Mesenchymal stem cell (in vitro differentiated cells and primary cell): ENCODE measurements around the gene TMEM44.
A peak's percentile ranks its signal among the peaks of the same experiment; 100 is the strongest.

Source experiments
- DNase-seq: peaks from one replicate; pipeline ENCODE4 v3.0.0-alpha.2; 2013
- H2AFZ ChIP-seq: one replicate; pipeline ENCODE4 v1.6.1; 2013; ENCODE audit warnings: low read depth, mild to moderate bottlenecking, control low read depth, inconsistent platforms, low read length, moderate library complexity
- H2AK5ac ChIP-seq: 2 replicates; pipeline ENCODE4 v1.6.1; 2013; ENCODE audit warnings: low read length, moderate library complexity, mild to moderate bottlenecking, inconsistent platforms; ENCODE audit not compliant: severe bottlenecking
- H2BK120ac ChIP-seq: one replicate; pipeline ENCODE4 v1.6.1; 2013; ENCODE audit warnings: low read depth, mild to moderate bottlenecking, inconsistent platforms, low read length, moderate library complexity
- H2BK12ac ChIP-seq, 2 experiments: one replicate each; pipeline ENCODE4 v1.6.1; 2013; ENCODE audit warnings: inconsistent platforms in 2 of 2, low read length in 2 of 2, mild to moderate bottlenecking in 2 of 2, moderate library complexity in 2 of 2, control low read depth in 1 of 2
- H2BK15ac ChIP-seq: one replicate; pipeline ENCODE4 v1.6.1; 2013; ENCODE audit warnings: mild to moderate bottlenecking, low read depth, inconsistent platforms; ENCODE audit not compliant: poor library complexity, severe bottlenecking
- H2BK5ac ChIP-seq: 2 replicates; pipeline ENCODE4 v1.6.1; 2013; ENCODE audit warnings: low read depth, mild to moderate bottlenecking, low read length, control low read depth, inconsistent platforms; ENCODE audit not compliant: poor library complexity, severe bottlenecking
- H3K14ac ChIP-seq, 2 experiments: one replicate each; pipeline ENCODE4 v1.6.1; 2013; ENCODE audit warnings: inconsistent platforms in 2 of 2, low read length in 2 of 2, control low read depth in 1 of 2, mild to moderate bottlenecking in 1 of 2, moderate library complexity in 1 of 2
- H3K18ac ChIP-seq, 2 experiments: one replicate each; pipeline ENCODE4 v1.6.1; 2013; ENCODE audit warnings: inconsistent platforms in 2 of 2, low read length in 2 of 2, control low read depth in 1 of 2, low read depth in 1 of 2, mild to moderate bottlenecking in 1 of 2
- H3K23ac ChIP-seq, 2 experiments: one replicate each; pipeline ENCODE4 v1.6.1; 2013; ENCODE audit warnings: inconsistent platforms in 2 of 2, low read length in 2 of 2, mild to moderate bottlenecking in 2 of 2, moderate library complexity in 2 of 2, control low read depth in 1 of 2
- H3K27ac ChIP-seq: 2 replicates; pipeline ENCODE4 v1.5.1; 2013; ENCODE audit warnings: mild to moderate bottlenecking, moderate library complexity, low read length, control low read depth, inconsistent platforms; ENCODE audit not compliant: poor library complexity, severe bottlenecking
- H3K27me3 ChIP-seq, 2 experiments: 2 replicates each; pipeline versions ENCODE4 v1.6.1 to v1.7.0; 2013; ENCODE audit warnings: low read length in 2 of 2, mild to moderate bottlenecking in 2 of 2, moderate library complexity in 2 of 2, control low read depth in 1 of 2, inconsistent platforms in 1 of 2; ENCODE audit not compliant: control insufficient read depth in 1 of 2, insufficient read depth in 1 of 2
- H3K36me3 ChIP-seq, 2 experiments: 2 replicates each; pipeline versions ENCODE4 v1.6.1 to v1.7.0; 2013; ENCODE audit warnings: low read length in 2 of 2, control low read depth in 1 of 2, inconsistent platforms in 1 of 2, low read depth in 1 of 2, mild to moderate bottlenecking in 1 of 2; ENCODE audit not compliant: insufficient read depth in 2 of 2, control insufficient read depth in 1 of 2
- H3K4ac ChIP-seq, 2 experiments: one replicate each; pipeline ENCODE4 v1.6.1; 2013; ENCODE audit warnings: inconsistent platforms in 2 of 2, low read length in 2 of 2, mild to moderate bottlenecking in 2 of 2, moderate library complexity in 2 of 2, control low read depth in 1 of 2, low read depth in 1 of 2
- H3K4me1 ChIP-seq: 2 replicates; pipeline ENCODE4 v1.6.1; 2013; ENCODE audit warnings: low read depth, low read length, control low read depth; ENCODE audit not compliant: control insufficient read depth, insufficient read depth
- H3K4me2 ChIP-seq: 2 replicates; pipeline ENCODE4 v1.6.1; 2013; ENCODE audit warnings: low read length, mild to moderate bottlenecking, inconsistent platforms; ENCODE audit not compliant: poor library complexity, severe bottlenecking
- H3K4me3 ChIP-seq, 2 experiments: 2 replicates each; pipeline versions ENCODE4 v1.5.1 to v1.7.0; 2013; ENCODE audit warnings: low read length in 2 of 2, mild to moderate bottlenecking in 2 of 2, control low read depth in 1 of 2, low read depth in 1 of 2; ENCODE audit not compliant: insufficient read depth in 1 of 2
- H3K79me1 ChIP-seq: replicated peaks from 2 replicates; pipeline ENCODE4 v1.6.1; 2013; ENCODE audit warnings: mild to moderate bottlenecking, control low read depth, low read length, inconsistent platforms; ENCODE audit not compliant: poor library complexity, severe bottlenecking
- H3K9ac ChIP-seq: 2 replicates; pipeline ENCODE4 v1.7.0; 2013; ENCODE audit warnings: mild to moderate bottlenecking, low read length, moderate library complexity
- H3K9me3 ChIP-seq: 2 replicates; pipeline ENCODE4 v1.7.0; 2013; ENCODE audit warnings: mild to moderate bottlenecking, low read length; ENCODE audit not compliant: control insufficient read depth
- H4K8ac ChIP-seq: one replicate; pipeline ENCODE4 v1.6.1; 2013; ENCODE audit warnings: inconsistent platforms, mild to moderate bottlenecking, low read length, moderate library complexity
- H4K91ac ChIP-seq: one replicate; pipeline ENCODE4 v1.6.1; 2013; ENCODE audit warnings: mild to moderate bottlenecking, low read length, inconsistent platforms
- WGBS: methylation state at CpG from one replicate; pipeline ENCODE4 v1.1.7; 2013; ENCODE audit warnings: mixed read lengths; 5-methylcytosine and 5-hydroxymethylcytosine counted together

Gene TMEM44

DNA sequence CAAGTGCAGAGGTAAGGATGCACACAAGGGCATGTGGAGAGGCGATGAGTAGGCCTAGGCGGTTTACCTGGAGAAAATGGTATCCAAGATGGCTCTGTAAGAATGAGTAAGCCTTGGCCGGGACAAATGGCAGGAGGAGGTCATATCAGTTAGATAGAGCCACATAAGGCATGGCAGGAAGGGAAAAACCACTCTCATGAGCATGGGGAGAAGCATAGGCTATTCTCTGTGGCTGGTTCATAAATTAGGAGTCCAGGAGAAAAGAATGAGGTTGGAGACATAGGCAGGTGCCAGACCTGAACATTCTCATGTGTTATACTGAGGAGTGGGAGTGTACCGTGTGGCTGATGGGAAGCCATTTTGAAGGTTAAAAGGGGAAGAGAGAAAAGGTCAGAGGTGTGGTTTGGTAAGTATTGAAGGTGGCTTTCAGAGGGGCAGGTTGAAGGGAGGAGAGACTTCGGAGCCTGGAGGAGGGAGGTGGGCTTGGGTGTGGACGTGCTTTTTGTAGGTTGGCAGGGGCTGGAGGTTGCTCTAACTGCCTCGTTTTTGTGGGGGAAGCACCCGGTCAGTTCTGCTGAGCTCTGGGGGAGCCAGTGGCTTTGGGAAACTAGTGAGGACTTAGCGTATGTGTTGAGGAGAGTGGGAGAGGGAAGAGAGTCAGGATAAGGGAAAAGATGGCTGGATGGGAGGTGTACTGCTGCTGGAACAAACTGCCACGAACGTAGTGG is 47.8 kb upstream of the TMEM44 start:
- WGBS = 80% methylated on average over 11 of the region's 11 CpGs
- DNase-seq = no peak
- H4K91ac ChIP-seq = no peak overlapping the region
- no peaks in the 10 kb centered on the region for H3K9me3 ChIP-seq
- H3K4me3 ChIP-seq = no peak overlapping the region
- H3K27ac ChIP-seq = no peak overlapping the region
- H3K36me3 ChIP-seq = no peaks in the 10 kb centered on the region
- H2AK5ac ChIP-seq = no peak overlapping the region
- no peak overlapping the region for H3K4me2 ChIP-seq
- H3K18ac ChIP-seq = no peak overlapping the region
- H3K4ac ChIP-seq = no peak overlapping the region
- no peak overlapping the region for H2AFZ ChIP-seq
- H2BK120ac ChIP-seq = no peak overlapping the region
- no peak overlapping the region for H2BK5ac ChIP-seq
- peaks cover 11% of the 10 kb centered on the region for H3K4me1 ChIP-seq
- H2BK12ac ChIP-seq = no peak overlapping the region
- H3K79me1 ChIP-seq = no peaks in the 10 kb centered on the region
- no peak overlapping the region for H3K9ac ChIP-seq
- peaks cover 8 to 43% of the 10 kb centered on the region in 2 experiments for H3K27me3 ChIP-seq
- no peak overlapping the region for H2BK15ac ChIP-seq
- H3K23ac ChIP-seq = no peak overlapping the region
- no peak overlapping the region for H3K14ac ChIP-seq
- H4K8ac ChIP-seq = no peak overlapping the region

DNA sequence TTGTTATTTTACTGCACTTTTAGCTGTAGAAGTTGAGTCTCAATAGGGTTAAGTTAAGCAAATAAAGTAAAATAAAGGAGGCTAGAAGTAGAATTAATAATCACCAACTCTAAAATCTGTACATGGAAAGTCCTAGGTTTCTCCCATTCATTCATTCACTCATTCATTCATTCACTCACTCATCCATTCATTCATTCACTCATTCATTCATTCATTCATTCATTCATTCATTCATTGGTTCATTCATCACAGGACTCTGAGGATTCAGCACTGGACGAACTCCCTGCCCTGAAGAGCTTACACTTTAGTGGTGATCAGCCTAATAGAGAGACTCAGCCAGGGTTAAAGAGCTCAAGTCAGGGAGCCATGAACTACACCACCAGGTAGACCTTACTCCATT is 43.3 kb upstream of the TMEM44 start:
- peaks cover 8 to 38% of the 10 kb centered on the region in 2 experiments for H3K27me3 ChIP-seq
- H3K14ac ChIP-seq = no peak overlapping the region
- H2BK5ac ChIP-seq = no peak overlapping the region
- no peak overlapping the region for H4K8ac ChIP-seq
- no peak overlapping the region for H3K4me3 ChIP-seq
- no peak overlapping the region for H2BK15ac ChIP-seq
- H3K4me1 ChIP-seq = no peaks in the 10 kb centered on the region
- no peak overlapping the region for H2AFZ ChIP-seq
- no peaks in the 10 kb centered on the region for H3K79me1 ChIP-seq
- WGBS = 86% methylated on average over 1 of the region's 1 CpG
- H3K4ac ChIP-seq = no peak overlapping the region
- H4K91ac ChIP-seq = no peak overlapping the region
- no peak overlapping the region for H3K9ac ChIP-seq
- no peak overlapping the region for H2BK12ac ChIP-seq
- no peak overlapping the region for H3K4me2 ChIP-seq
- H2AK5ac ChIP-seq = no peak overlapping the region
- H3K23ac ChIP-seq = no peak overlapping the region
- no peaks in the 10 kb centered on the region for H3K9me3 ChIP-seq
- H3K36me3 ChIP-seq = no peaks in the 10 kb centered on the region
- H2BK120ac ChIP-seq = no peak overlapping the region
- H3K27ac ChIP-seq = no peak overlapping the region
- no peak for DNase-seq
- H3K18ac ChIP-seq = no peak overlapping the region

DNA sequence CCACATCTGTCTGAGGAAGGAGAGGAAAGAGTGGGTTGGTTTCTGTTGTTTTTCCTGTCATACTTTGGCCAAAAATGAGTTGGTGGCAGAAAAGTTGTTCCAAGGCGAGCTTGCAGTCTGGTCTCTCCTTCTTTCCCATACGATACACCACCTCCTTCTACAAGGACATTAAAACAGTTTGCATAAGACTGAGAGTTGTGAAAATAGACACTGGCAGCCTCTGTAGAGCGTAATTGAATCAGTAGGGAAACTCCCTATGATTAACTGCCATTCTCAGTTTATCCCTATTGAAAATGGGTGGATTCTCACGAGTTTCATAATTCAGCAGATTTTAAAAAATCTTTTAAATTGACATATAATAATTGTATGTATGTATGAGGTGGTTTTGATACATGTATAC is 42.5 kb upstream of the TMEM44 start:
- no CpG with 5 or more reads among the region's 4 CpGs for WGBS
- H3K18ac ChIP-seq = no peak overlapping the region
- peaks cover 2% of the 10 kb centered on the region for H3K79me1 ChIP-seq
- no peak overlapping the region for H2AFZ ChIP-seq
- no peaks in the 10 kb centered on the region for H3K4me1 ChIP-seq
- no peak overlapping the region for H2AK5ac ChIP-seq
- H3K9me3 ChIP-seq = no peaks in the 10 kb centered on the region
- H3K27ac ChIP-seq = no peak overlapping the region
- no peak overlapping the region for H2BK12ac ChIP-seq
- H2BK120ac ChIP-seq = no peak overlapping the region
- H3K14ac ChIP-seq = no peak overlapping the region
- no peak overlapping the region for H2BK5ac ChIP-seq
- H4K91ac ChIP-seq = no peak overlapping the region
- no peak overlapping the region for H3K4ac ChIP-seq
- H3K23ac ChIP-seq = no peak overlapping the region
- H3K27me3 ChIP-seq = peaks cover 8 to 30% of the 10 kb centered on the region in 2 experiments
- H3K4me3 ChIP-seq = no peak overlapping the region
- H3K36me3 ChIP-seq = no peaks in the 10 kb centered on the region
- peak overlapping the region; percentile 26 for H3K9ac ChIP-seq
- no peak for DNase-seq
- no peak overlapping the region for H2BK15ac ChIP-seq
- no peak overlapping the region for H4K8ac ChIP-seq
- no peak overlapping the region for H3K4me2 ChIP-seq

DNA sequence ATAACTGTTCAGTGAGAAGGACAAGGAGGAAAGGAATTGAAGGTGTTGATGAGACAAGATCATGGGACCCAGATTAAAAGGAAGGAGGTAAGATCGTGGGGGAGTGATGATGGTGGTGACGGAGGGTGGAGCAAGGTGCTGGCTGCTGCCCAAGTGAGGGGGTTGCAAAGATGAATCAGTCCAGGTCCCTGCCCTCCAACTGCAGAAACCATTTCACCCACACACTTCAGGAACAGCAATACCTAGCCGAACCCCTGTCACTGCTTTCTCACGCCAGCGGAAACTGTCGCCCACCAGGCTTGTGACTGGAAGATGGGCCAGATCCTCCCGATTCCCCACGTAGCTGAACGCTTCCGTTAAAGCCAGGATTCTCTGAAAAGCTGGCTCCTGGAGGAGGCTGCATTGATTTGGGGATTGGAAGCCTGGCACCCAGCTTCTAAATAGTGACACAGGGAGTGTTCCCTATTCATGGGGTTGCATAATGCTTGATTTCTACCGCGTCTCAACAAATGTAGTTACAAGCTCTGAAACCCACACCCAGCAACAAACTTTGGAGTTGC is 41.9 kb upstream of the TMEM44 start:
- no peak overlapping the region for H3K4ac ChIP-seq
- H3K14ac ChIP-seq = no peak overlapping the region
- H3K4me1 ChIP-seq = no peaks in the 10 kb centered on the region
- 81% methylated on average over 9 of the region's 12 CpGs for WGBS
- H4K8ac ChIP-seq = no peak overlapping the region
- no peak overlapping the region for H2BK12ac ChIP-seq
- no peak overlapping the region for H3K27ac ChIP-seq
- DNase-seq = no peak
- peaks cover 4% of the 10 kb centered on the region for H3K79me1 ChIP-seq
- no peak overlapping the region for H3K23ac ChIP-seq
- H2BK15ac ChIP-seq = no peak overlapping the region
- H3K4me3 ChIP-seq = no peak overlapping the region
- H3K9ac ChIP-seq = peak overlapping the region; percentile 26
- no peak overlapping the region for H2AK5ac ChIP-seq
- no peak overlapping the region for H3K18ac ChIP-seq
- no peaks in the 10 kb centered on the region for H3K9me3 ChIP-seq
- no peak overlapping the region for H3K4me2 ChIP-seq
- no peak overlapping the region for H2BK120ac ChIP-seq
- H2BK5ac ChIP-seq = no peak overlapping the region
- H4K91ac ChIP-seq = no peak overlapping the region
- H3K27me3 ChIP-seq = peaks cover 8 to 28% of the 10 kb centered on the region in 2 experiments
- H2AFZ ChIP-seq = no peak overlapping the region
- H3K36me3 ChIP-seq = no peaks in the 10 kb centered on the region
